Tibial nerve (tissue), 4 donors: Measurements from ENCODE around the gene GLRX. TPM values are rescaled to one million over a fixed set of nuclear protein-coding genes. Genes with fewer than 3 reads are reported as not detected.
A peak's percentile ranks its signal among the peaks of the same experiment; 100 is the strongest.

Source experiments
- DNase-seq, 2 donors: peaks; one replicate each; pipeline ENCODE4 v3.0.0-alpha.2; 2019; ENCODE audit warnings: low spot score in 2 of 2
- H3K27ac ChIP-seq, 4 donors: fragments of 200-600 bp; sonication (generic) in 3 of 4; one replicate each; pipeline ENCODE4 v1.5.1; 2017 to 2019; ENCODE audit warnings: mild to moderate bottlenecking in 1 of 4
- H3K27me3 ChIP-seq, 2 donors: fragments of 200-600 bp; sonication (generic) in 1 of 2; one replicate each; pipeline versions ENCODE4 v1.5.1 to v1.6.0; 2017 to 2019
- H3K36me3 ChIP-seq, 3 donors: fragments of 200-600 bp; sonication (generic); one replicate each; pipeline ENCODE4 v1.5.1; 2018 to 2019
- H3K4me1 ChIP-seq, 4 donors: fragments of 200-600 bp; sonication (generic) in 3 of 4; one replicate each; pipeline ENCODE4 v1.5.1; 2017 to 2019
- H3K4me3 ChIP-seq, 4 donors: fragments of 200-600 bp; sonication (generic) in 3 of 4; one replicate each; pipeline ENCODE4 v1.5.1; 2017 to 2019; ENCODE audit warnings: mild to moderate bottlenecking in 1 of 4, moderate library complexity in 1 of 4
- H3K9me3 ChIP-seq, 4 donors: fragments of 200-600 bp; sonication (generic) in 3 of 4; one replicate each; pipeline ENCODE4 v1.5.1; 2017 to 2019
- EP300 ChIP-seq, 2 donors: sonication (generic); formaldehyde crosslinking; IDR thresholded peaks; one replicate each; pipeline ENCODE4 v1.6.1; 2017; ENCODE audit warnings: antibody characterized with exemption in 2 of 2, mild to moderate bottlenecking in 1 of 2
- POLR2A ChIP-seq, 2 donors: fragments of 450-650 bp; IDR thresholded peaks; one replicate each; pipeline ENCODE4 v1.6.1; 2017; ENCODE audit warnings: antibody characterized with exemption in 2 of 2, mild to moderate bottlenecking in 2 of 2, moderate library complexity in 2 of 2
- WGBS, 2 donors: methylation state at CpG; one replicate each; pipeline ENCODE4 v1.1.5; 2018; 5-methylcytosine and 5-hydroxymethylcytosine counted together
- total RNA-seq, 4 donors: library from RNA; depleted of rRNA; stranded (reverse); fragments of >200 nt; gene quantifications; one replicate each; pipeline ENCODE4 v1.1.0, GENCODE V29; 2016
- TF ChIP-seq, protein P1 (sequence below), 5 experiments: fragments of 200-600 bp in 3 of 5; fragments of 450-650 bp in 2 of 5; sonication (generic) in 3 of 5; IDR thresholded peaks; one replicate each; pipeline ENCODE4 v1.5.1; 2016 to 2019; ENCODE audit warnings: antibody characterized with exemption in 5 of 5, mild to moderate bottlenecking in 3 of 5, moderate library complexity in 2 of 5

GLRX gene
- total RNA-seq, 4 donors from 2014 or later = 15.3 to 72.0 (median 40.4) TPM

DNA sequence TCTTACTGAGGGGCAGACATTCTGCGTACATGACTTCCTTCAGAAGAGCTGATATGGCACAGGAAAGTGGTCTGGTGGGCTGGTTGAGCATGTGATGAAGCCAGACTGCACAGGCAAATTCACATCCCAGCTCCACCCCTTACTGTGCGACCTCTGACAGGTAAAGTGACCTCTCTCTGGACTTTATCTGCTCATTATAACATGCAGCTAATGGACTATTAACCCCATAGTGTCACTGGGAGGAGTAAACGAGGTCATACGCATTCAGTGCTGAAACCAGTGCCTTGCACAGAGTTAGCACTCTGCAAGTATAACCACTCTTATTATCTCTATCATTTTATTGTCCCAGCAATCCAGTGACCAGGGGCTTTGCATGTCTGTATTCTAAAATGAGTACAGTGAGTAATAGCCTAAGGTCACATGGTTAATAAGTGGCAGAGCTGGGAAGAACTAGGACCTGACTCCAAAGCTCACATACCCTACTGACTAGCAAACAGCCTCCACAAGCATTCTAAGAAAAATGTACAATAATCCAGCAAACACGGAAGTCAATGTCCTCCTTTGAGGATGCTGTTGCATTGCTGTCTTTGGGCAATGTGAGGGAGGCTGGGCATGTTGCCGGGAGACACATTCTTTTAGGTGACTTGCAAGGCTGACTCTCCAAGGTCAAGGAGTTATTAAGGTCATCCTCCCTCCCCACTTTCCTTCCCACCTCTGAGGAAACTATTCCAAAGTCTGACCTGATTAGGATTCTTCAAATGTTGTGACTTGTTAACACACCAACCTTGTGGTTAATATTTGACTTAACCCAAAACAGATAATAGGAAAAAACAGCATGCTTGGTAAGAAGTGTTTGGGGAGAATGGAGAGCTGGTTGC lies 19.0 kb downstream of the GLRX start:
- Histone ChIP-seq H3K4me3 (no peak overlapping the region), H3K36me3 (peaks cover 0 to 14% (median 0%) of the 10 kb centered on the region in 3 donors), H3K9me3 (peaks cover 0 to 7% (median 0%) of the 10 kb centered on the region in 4 donors), H3K27ac (peak overlapping the region in 1 of 4 donors; percentile 19), H3K4me1 (peaks cover 0 to 8% (median 3%) of the 10 kb centered on the region in 4 donors), H3K27me3 (no peaks in the 10 kb centered on the region)
- WGBS, 2 donors = 77 to 82% methylated on average over 6 of the region's 6 CpGs
- TF ChIP-seq, protein P1, sequence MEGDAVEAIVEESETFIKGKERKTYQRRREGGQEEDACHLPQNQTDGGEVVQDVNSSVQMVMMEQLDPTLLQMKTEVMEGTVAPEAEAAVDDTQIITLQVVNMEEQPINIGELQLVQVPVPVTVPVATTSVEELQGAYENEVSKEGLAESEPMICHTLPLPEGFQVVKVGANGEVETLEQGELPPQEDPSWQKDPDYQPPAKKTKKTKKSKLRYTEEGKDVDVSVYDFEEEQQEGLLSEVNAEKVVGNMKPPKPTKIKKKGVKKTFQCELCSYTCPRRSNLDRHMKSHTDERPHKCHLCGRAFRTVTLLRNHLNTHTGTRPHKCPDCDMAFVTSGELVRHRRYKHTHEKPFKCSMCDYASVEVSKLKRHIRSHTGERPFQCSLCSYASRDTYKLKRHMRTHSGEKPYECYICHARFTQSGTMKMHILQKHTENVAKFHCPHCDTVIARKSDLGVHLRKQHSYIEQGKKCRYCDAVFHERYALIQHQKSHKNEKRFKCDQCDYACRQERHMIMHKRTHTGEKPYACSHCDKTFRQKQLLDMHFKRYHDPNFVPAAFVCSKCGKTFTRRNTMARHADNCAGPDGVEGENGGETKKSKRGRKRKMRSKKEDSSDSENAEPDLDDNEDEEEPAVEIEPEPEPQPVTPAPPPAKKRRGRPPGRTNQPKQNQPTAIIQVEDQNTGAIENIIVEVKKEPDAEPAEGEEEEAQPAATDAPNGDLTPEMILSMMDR (IDR thresholded peaks at IDR 0.05) = no peak
- TF ChIP-seq EP300 (IDR thresholded peaks at IDR 0.05) (no peak), POLR2A (IDR thresholded peaks at IDR 0.05) (no peak)
- DNase-seq = no peak

DNA sequence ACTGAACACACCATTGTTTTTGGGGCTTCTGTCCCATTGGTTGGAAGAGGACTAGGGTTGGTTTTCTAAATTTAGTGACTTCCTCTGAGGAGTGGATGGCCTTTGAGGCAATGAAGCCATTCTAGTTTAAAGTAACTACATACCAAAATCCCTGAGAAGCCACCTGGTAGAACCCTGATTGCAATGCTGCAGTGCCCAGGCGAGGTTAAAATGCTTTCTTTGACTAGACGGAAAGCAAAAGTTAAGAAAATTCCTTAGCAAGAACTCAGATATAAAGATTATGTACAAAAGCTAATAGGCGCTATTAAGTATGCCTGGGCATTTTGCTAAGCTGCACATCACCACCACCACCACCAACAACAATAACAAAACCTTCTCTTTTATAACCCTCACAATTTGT lies 20.6 kb downstream of the GLRX start:
- Histone ChIP-seq H3K9me3 (peaks cover 0 to 7% (median 0%) of the 10 kb centered on the region in 4 donors), H3K27me3 (no peaks in the 10 kb centered on the region), H3K27ac (no peak overlapping the region), H3K36me3 (peaks cover 0 to 14% (median 0%) of the 10 kb centered on the region in 3 donors), H3K4me3 (no peak overlapping the region), H3K4me1 (no peaks in the 10 kb centered on the region)
- DNase-seq = no peak
- TF ChIP-seq POLR2A (IDR thresholded peaks at IDR 0.05) = no peak
- 93 to 94% methylated on average over 3 of the region's 3 CpGs for WGBS, 2 donors

DNA sequence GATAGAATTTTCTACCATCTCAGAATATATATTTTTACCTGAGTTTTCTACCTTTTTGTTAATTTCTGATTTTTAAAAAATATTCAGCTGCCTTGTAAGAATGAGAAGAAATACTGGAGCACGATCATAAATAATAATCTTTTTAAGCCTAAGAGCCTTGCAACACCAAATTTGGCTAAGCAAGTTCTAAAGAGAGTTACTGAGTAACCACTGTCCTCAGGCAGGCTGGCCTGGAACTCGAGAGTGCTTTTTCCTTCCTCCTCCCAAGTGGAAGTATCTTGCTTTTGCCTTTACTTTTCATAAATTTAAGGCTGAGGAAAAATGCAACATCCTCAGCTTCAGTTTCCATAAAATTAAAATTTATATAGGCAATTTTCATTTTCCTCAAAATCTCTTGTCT lies 21.0 kb downstream of the GLRX start:
- TF ChIP-seq EP300 (IDR thresholded peaks at IDR 0.05) (no peak), POLR2A (IDR thresholded peaks at IDR 0.05) (no peak)
- TF ChIP-seq, protein P1 (IDR thresholded peaks at IDR 0.05) = no peak
- no peaks in the 10 kb centered on the region for H3K4me1 ChIP-seq
- peaks cover 0 to 15% (median 0%) of the 10 kb centered on the region in 3 donors for H3K36me3 ChIP-seq

DNA sequence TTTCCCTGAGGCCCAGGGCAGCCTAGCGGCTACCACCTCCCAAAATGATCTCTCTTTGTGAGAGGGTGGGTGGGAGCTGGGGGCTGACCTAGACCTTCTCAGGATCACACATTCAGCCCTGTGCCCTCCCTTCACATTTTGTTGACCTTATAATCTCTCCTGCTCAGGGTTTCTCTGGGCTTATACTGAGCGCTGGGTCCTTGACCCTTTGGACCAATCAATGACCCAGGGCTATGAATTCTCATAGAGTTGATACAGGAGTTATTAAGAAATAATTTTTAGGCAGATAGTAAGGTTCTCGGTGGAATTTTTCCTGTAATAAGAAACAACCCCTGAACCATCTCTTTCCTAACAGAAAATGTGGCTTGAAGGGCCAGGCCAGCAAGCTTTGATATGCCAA lies 22.0 kb downstream of the GLRX start:
- Histone ChIP-seq H3K4me1 (no peaks in the 10 kb centered on the region), H3K27me3 (no peaks in the 10 kb centered on the region), H3K36me3 (peaks cover 0 to 18% (median 0%) of the 10 kb centered on the region in 3 donors), H3K9me3 (peaks cover 0 to 7% (median 0%) of the 10 kb centered on the region in 4 donors), H3K27ac (no peak overlapping the region), H3K4me3 (no peak overlapping the region)
- TF ChIP-seq EP300 (IDR thresholded peaks at IDR 0.05) (no peak), POLR2A (IDR thresholded peaks at IDR 0.05) (no peak)
- TF ChIP-seq, protein P1 (IDR thresholded peaks at IDR 0.05) = no peak
- no peak for DNase-seq
- 95 to 96% methylated on average over 3 of the region's 3 CpGs for WGBS, 2 donors

More for the DNA sequence above, 21.0 kb downstream of the GLRX start:
- WGBS, 2 donors = 73% methylated on average over 2 of the region's 2 CpGs
- no peak for DNase-seq
- Histone ChIP-seq H3K4me3 (no peak overlapping the region), H3K27me3 (no peaks in the 10 kb centered on the region), H3K9me3 (peaks cover 0 to 7% (median 0%) of the 10 kb centered on the region in 4 donors), H3K27ac (no peak overlapping the region)

DNA sequence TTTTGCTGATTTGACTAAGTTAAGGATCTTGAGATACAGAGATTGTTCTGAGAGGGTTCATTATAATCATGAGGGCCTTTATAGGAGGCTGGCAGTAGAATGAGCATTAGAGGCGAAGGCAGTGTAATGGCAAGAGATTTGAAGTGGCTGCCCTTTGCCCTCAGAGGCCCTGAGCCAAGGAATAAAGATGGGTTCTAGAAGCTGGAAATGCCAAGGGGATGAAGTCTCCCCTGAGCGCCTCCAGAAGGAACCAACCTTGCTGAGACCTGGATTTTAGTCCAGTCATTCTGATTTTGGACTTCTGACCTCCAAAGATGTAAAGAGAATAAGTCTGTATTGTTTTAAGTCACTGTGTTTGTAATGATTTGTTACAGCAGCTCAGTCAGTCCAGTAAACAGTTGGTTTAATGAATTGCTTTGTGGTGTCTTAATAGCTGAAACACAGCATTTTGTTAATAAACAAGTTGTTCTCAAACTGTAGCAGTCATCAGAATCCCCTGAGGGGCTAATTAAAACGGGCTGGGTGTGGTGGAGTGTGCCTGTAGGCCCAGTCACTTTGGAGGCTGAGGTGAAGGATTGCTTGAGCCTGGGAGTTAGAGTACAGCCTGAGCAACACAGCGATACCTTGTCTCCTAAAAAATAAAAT lies 23.2 kb downstream of the GLRX start:
- DNase-seq = no peak
- Histone ChIP-seq H3K27me3 (no peaks in the 10 kb centered on the region), H3K4me1 (no peaks in the 10 kb centered on the region), H3K4me3 (no peak overlapping the region), H3K27ac (no peak overlapping the region), H3K36me3 (peaks cover 0 to 13% (median 0%) of the 10 kb centered on the region in 3 donors), H3K9me3 (no peaks in the 10 kb centered on the region)
- 85 to 88% methylated on average over 4 of the region's 4 CpGs for WGBS, 2 donors
- TF ChIP-seq, protein P1 (IDR thresholded peaks at IDR 0.05) = no peak
- TF ChIP-seq EP300 (IDR thresholded peaks at IDR 0.05) (no peak), POLR2A (IDR thresholded peaks at IDR 0.05) (no peak)
